Measurements from ENCODE around the gene ARHGEF26. TPM values are rescaled to one million over a fixed set of nuclear protein-coding genes. Genes with fewer than 3 reads are reported as not detected.

The ARHGEF26 gene
- polyA plus RNA-seq, 3 donors: 0.05 TPM; not detected in 2

- H3K9me3 Mint-ChIP-seq: peaks cover 0 to 2% (median 0%) of the 10 kb centered on the region in 7 donors
- no peaks in the 10 kb centered on the region for H3K36me3 Mint-ChIP-seq
- Histone ChIP-seq H3K4me3 (replicated peaks in 1 of 3; ENCODE audit: low read depth in 2 of 3, low read length in 3 of 3) (no peak overlapping the region), H2AFZ (ENCODE audit: insufficient read depth, low read depth, low read length, poor library complexity, severe bottlenecking) (no peak overlapping the region), H3K27me3 (ENCODE audit: control insufficient read depth in 2 of 2, insufficient read depth in 2 of 2, low read length in 2 of 2) (peaks cover 0 to under 1% of the 10 kb centered on the region in 2 donors), H3K4me2 (replicated peaks; ENCODE audit: extremely low read depth, low read length, poor library complexity, severe bottlenecking) (no peak overlapping the region), H3K27ac (ENCODE audit: low read depth in 1 of 2, low read length in 2 of 2) (no peak overlapping the region), H4K20me1 (ENCODE audit: insufficient read depth, low read length) (no peaks in the 10 kb centered on the region), H3K79me2 (ENCODE audit: insufficient read depth, low read length) (no peaks in the 10 kb centered on the region), H3K9me3 (replicated peaks in 1 of 2; ENCODE audit: control insufficient read depth in 1 of 2, insufficient read depth in 1 of 2, low read length in 2 of 2) (no peaks in the 10 kb centered on the region), H3K4me1 (ENCODE audit: control insufficient read depth in 1 of 2, insufficient read depth in 2 of 2, low read length in 2 of 2) (no peaks in the 10 kb centered on the region), H3K9ac (ENCODE audit: insufficient read depth, low read length, poor library complexity, severe bottlenecking) (no peak overlapping the region), H3K36me3 (replicated peaks in 1 of 2; ENCODE audit: control insufficient read depth in 1 of 2, insufficient read depth in 2 of 2, low read length in 2 of 2) (no peaks in the 10 kb centered on the region)
- peaks cover 5% of the 10 kb centered on the region for H3K4me1 Mint-ChIP-seq
- H3K27me3 Mint-ChIP-seq (ENCODE audit: low read depth in 3 of 3): peaks cover 0 to 3% (median 0%) of the 10 kb centered on the region in 3 donors
- WGBS (ENCODE audit: insufficient coverage): no CpG with 5 or more reads among the region's 3 CpGs
- TF ChIP-seq, protein P1, sequence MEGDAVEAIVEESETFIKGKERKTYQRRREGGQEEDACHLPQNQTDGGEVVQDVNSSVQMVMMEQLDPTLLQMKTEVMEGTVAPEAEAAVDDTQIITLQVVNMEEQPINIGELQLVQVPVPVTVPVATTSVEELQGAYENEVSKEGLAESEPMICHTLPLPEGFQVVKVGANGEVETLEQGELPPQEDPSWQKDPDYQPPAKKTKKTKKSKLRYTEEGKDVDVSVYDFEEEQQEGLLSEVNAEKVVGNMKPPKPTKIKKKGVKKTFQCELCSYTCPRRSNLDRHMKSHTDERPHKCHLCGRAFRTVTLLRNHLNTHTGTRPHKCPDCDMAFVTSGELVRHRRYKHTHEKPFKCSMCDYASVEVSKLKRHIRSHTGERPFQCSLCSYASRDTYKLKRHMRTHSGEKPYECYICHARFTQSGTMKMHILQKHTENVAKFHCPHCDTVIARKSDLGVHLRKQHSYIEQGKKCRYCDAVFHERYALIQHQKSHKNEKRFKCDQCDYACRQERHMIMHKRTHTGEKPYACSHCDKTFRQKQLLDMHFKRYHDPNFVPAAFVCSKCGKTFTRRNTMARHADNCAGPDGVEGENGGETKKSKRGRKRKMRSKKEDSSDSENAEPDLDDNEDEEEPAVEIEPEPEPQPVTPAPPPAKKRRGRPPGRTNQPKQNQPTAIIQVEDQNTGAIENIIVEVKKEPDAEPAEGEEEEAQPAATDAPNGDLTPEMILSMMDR (IDR thresholded peaks at IDR 0.05): no peak
- H3K27ac Mint-ChIP-seq: no peak overlapping the region
- intact Hi-C loops (cut with micrococcal nuclease): no loop called here
- no peak for DNase-seq
- no peak overlapping the region for H3K4me3 Mint-ChIP-seq
Observed at GRCh38 chr3:154130540-154130939, 9.3 kb downstream of the ARHGEF26 start.

DNA sequence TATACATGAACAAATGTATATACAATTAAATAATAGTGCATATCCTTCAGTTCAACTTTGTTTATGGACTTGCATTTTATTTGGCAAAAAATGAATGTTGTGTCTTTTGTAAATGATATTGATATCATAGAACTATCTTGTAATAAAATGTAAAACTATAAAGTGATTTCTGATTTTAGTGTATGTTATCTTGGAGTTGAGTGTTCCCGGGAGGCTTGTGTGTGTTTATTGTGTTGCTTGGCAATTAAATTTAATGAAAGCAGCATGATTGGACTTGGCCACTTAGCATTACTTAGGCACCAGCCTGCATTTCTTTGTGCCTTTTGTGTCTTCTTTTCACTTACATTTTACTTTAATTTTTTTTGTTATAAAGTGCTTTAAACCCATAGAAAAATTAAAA lies 10.6 kb downstream of the ARHGEF26 start:
- H3K4me3 Mint-ChIP-seq: no peak overlapping the region
- Histone ChIP-seq H3K4me2 (replicated peaks; ENCODE audit: extremely low read depth, low read length, poor library complexity, severe bottlenecking) (no peak overlapping the region), H3K9me3 (replicated peaks in 1 of 2; ENCODE audit: control insufficient read depth in 1 of 2, insufficient read depth in 1 of 2, low read length in 2 of 2) (no peaks in the 10 kb centered on the region), H3K36me3 (replicated peaks in 1 of 2; ENCODE audit: control insufficient read depth in 1 of 2, insufficient read depth in 2 of 2, low read length in 2 of 2) (no peaks in the 10 kb centered on the region), H3K4me1 (ENCODE audit: control insufficient read depth in 1 of 2, insufficient read depth in 2 of 2, low read length in 2 of 2) (no peaks in the 10 kb centered on the region), H2AFZ (ENCODE audit: insufficient read depth, low read depth, low read length, poor library complexity, severe bottlenecking) (no peak overlapping the region), H4K20me1 (ENCODE audit: insufficient read depth, low read length) (no peaks in the 10 kb centered on the region), H3K27ac (ENCODE audit: low read depth in 1 of 2, low read length in 2 of 2) (no peak overlapping the region), H3K9ac (ENCODE audit: insufficient read depth, low read length, poor library complexity, severe bottlenecking) (no peak overlapping the region), H3K4me3 (replicated peaks in 1 of 3; ENCODE audit: low read depth in 2 of 3, low read length in 3 of 3) (no peak overlapping the region), H3K79me2 (ENCODE audit: insufficient read depth, low read length) (no peaks in the 10 kb centered on the region), H3K27me3 (ENCODE audit: control insufficient read depth in 2 of 2, insufficient read depth in 2 of 2, low read length in 2 of 2) (no peaks in the 10 kb centered on the region)
- H3K4me1 Mint-ChIP-seq: peaks cover 5% of the 10 kb centered on the region
- no CpG with 5 or more reads among the region's 1 CpG for WGBS (ENCODE audit: insufficient coverage)
- H3K27me3 Mint-ChIP-seq (ENCODE audit: low read depth in 3 of 3): peaks cover 0 to 2% (median 0%) of the 10 kb centered on the region in 3 donors
- no peak overlapping the region for H3K27ac Mint-ChIP-seq
- TF ChIP-seq, protein P1 (IDR thresholded peaks at IDR 0.05): no peak
- no peaks in the 10 kb centered on the region for H3K36me3 Mint-ChIP-seq
- intact Hi-C loops (cut with micrococcal nuclease): no loop called here
- H3K9me3 Mint-ChIP-seq: peaks cover 0 to 2% (median 0%) of the 10 kb centered on the region in 7 donors
- no peak for DNase-seq
